PC-3 (cell line): Measurements from ENCODE around the gene DNAAF5.

Source experiments
- EZH2 ChIP-seq: fragments of 300-600 bp; sonication (generic); IDR thresholded peaks from one replicate; pipeline ENCODE4 v1.6.1; 2017; ENCODE audit warnings: antibody characterized with exemption, mild to moderate bottlenecking, low read length; ENCODE audit not compliant: unreplicated experiment
- TF ChIP-seq, protein P1 (sequence below): fragments of 300-600 bp; sonication (generic); conservative IDR thresholded peaks from 2 replicates; pipeline ENCODE4 v1.5.1; 2017; ENCODE audit warnings: antibody characterized with exemption, low read depth, mild to moderate bottlenecking, low read length

DNA sequence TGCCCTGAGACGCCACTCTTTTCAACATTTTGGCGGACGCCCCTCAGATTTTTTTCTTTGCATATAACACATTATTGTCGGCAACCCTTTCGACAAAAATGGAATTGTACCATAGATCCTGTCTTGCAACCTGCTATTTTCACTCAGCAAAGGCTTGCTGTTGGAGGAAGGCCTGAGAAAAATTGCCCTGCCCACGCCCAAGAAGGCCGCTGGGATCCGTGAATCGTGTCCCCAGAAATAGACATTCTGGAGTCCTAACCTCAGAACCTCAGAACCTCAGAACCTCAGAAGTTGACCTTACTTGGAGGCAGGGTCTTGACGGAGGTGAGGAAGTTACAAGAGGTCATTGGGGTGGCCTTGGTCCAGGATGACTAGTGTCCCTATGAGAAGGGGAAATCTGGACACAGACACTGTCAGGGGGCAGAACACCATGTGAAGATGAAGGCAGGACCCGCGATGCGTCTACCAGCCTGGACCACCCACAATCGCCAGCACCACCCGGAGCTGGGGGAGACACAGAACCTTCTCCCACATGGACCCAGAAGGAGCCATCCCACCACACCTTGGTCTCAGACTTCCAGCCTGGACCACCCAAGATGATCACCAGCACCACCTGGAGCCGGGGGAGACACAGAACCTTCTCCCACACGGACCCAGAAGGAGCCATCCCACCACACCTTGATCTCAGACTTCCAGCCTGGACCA, 19.1 kb upstream of the DNAAF5 start:
- TF ChIP-seq, protein P1, sequence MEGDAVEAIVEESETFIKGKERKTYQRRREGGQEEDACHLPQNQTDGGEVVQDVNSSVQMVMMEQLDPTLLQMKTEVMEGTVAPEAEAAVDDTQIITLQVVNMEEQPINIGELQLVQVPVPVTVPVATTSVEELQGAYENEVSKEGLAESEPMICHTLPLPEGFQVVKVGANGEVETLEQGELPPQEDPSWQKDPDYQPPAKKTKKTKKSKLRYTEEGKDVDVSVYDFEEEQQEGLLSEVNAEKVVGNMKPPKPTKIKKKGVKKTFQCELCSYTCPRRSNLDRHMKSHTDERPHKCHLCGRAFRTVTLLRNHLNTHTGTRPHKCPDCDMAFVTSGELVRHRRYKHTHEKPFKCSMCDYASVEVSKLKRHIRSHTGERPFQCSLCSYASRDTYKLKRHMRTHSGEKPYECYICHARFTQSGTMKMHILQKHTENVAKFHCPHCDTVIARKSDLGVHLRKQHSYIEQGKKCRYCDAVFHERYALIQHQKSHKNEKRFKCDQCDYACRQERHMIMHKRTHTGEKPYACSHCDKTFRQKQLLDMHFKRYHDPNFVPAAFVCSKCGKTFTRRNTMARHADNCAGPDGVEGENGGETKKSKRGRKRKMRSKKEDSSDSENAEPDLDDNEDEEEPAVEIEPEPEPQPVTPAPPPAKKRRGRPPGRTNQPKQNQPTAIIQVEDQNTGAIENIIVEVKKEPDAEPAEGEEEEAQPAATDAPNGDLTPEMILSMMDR: no peak
- TF ChIP-seq EZH2: no peak
